Measurements from ENCODE around the gene MAPT.

The MAPT gene

GRCh38 chr17:46074540-46074939, 180.2 kb downstream of the MAPT start:
- DNase-seq = no peak
